GM21825 (cell line): Measurements from ENCODE around the gene ATP4B.

Experiments
- ATAC-seq: cut with Tn5 transposase; IDR thresholded peaks from one replicate; pipeline ENCODE4 v1.9.1; 2021; ENCODE audit warnings: mild to moderate bottlenecking, moderate library complexity; ENCODE audit not compliant: unreplicated experiment

ATP4B gene

DNA sequence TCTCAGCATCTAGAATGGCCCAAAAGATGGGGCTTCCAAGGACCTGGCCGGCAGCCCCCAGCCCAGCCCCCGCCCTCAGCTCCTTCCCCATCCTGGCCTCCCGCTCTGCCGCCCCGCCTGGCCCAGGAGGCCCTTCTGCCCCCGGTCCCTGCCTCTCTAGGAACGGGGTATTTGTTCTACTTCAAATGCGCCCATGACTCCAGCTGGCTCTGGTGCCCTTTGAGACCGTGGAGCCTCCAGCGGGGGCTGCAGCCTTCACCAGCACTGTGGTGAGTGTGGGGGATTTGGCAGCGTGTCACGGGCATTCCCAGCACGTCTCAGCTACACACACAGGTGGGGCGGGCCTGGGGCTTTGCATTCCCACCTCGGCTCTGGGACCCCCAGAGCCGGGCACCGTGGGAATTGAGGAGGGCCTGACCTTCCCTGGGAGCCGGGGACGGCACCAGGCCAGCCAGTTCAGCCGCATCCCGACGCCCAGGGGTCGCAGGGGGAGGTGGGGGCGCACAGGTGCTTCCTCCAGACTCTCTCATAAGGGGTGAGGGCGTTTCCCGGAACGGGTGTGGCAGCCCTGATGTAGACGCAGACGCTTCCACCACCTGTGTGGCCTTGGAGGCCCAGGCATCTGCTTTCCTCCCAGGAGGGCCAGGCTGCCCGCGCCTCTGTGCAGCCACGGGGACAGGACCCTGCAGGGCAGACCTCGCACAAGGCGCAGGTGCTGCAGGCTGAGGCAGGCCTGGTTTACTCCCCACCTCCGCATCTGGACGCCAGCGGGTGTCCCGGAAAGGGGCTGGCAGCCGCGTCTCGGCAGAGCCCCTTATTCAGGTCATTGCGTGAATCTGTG lies 947 bp downstream of the ATP4B start:
- no peak for ATAC-seq

DNA sequence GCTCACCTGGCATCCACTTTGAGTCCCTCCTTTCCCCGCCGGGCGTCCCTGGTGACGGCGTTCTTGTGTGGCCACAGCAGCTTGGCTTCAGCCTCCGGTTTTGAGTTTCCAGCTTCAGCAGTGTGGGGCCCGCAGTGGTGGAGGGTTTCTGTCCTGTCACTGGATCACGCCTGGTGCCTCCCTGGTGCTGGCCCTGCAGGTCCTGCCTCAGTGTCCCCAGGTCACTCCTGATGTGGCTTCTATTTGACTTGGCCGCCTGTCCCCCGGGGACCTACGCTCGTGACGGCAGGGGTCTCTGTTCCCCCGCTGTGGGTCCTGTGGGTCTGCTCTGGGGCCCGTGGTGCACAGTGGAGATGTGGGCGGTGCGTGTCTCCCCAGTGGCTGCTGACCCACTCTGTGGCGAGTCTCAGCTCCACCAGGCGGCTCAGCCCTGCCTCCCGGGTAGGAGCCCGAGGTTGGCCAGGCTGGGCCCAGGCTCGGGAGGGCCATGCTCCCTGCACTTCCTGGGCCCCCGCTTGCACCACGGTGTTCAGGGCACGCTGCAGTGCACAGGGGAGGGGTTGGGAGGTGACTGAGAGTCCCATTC lies 1.9 kb downstream of the ATP4B start:
- ATAC-seq, result no peak

DNA sequence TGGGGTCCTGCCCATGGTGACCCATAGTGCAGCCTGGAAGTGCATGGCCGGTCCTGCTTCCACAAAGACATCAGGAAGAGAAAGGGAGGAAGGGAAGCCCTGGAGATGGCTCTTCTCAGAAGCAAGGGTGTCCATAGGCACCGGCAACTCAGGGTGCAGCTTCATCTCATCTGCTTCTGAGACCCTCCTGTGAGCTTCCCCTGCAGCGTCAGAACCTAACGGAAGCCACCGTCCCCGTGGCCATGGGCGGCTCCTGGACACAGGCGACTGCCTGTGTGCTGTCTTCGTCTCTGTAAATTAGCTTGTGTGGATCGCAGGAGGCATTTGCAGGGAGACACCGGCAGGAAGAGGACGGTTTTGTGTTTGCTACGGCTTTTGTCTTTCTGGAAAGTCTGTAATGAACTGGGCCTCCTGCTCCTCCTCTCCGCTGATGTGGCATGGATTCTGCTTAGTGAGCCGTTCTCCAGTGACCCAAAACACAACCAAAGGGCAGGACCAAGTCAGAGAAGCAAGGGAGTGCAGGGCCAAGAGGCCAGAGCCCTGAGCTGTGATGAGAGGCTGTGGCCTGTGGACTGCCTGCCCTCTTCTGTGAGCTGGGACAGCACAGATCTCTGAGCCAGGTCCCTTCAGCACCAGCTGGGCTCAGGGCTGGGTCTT lies 2.5 kb downstream of the ATP4B start:
- ATAC-seq, result no peak

DNA sequence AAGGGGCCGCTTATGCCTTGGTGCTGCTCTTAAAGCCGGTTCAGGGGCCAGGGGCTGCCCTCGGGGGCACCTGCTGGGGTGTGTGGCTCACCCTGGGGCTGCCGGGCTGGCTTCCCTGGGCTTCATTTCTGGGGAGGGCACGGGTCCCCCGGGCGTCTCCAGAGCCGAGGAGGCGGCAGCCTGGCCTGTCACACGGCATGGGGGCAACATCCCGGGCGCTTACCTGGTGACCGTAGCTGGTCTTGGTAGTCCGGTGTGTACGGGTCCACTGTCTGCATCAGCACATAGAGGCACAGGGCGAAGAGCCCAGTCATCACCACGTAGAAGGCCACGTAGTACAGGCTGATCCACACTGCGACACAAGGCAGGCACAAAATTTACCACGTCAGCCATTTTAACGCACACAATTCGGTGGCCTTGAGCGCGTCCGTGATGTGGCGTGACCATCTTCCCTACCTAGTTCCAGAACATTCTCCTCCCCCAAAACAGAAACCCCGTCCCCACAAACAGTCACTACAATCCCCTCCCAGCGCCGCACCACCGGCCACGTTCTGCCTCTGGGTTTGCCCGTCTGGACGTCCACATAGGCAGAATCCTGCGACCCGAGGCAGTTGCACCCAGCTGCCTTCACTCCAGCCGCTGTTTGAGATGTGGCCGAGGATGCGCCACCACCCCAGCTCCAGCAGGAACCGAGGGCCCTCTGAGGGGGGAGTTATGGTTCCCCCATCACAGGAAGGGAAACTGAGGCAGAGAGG lies 3.2 kb downstream of the ATP4B start:
- ATAC-seq, result no peak

DNA sequence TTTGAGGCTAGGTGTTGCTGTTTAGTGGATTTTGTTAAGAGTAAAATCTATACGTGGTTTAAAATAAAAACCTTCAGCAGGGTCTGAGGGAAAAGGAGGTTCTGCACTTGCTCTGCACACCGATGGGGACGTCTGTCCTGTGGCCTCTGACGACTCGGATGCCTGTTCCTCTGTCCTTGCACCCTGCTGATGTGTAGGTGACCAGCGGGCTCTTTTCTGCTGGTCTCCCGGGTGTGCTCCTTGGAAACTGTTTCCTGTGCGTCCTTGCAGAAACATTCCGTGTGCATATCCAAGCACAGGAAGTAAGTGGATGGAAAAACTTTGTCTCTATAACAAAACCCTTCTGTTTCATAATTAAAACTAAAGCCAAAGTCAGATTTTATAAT lies 3.8 kb downstream of the ATP4B start:
- ATAC-seq, result no peak

DNA sequence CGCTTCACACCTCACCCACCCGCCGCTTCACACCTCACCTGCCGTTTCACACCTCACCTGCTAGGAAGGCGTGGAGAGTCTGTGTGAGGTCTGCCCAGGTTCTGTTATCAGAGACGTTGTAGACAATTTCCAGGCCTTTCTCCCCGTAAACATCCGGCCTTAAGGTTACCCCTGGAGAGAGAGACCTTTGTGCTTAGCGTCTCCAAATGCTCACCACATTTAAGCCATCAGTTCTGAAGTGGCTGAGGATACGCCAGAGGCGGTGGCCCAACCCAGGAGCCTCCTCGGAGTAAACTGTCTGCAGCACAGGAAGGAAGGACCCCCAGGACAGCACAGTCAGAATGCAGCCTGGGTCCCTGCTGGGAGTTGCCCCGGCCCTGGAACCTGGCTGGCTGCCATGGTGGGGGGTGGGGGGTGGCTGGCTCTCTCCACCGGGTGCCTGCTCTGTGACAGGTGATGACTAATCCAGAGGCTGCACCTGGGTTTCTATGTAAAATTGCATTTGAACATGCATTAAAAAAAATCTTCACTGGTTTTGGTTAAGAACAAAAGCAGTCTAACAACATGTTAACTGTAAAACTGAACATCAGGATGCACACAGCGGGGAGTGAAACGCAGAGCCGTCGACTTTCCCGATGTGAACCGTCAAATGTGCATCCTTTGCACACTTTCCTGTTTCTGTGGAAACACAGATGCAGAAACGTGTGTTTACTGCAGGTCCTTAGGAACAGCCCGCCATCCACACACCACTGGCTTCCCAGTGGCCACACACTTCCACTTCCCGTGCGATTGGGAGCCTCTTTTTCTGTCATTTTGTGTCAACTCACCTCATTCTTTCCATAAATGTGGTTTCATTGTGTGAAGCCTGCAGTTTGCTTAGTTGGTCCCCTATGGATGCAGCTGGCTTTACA lies 4.5 kb downstream of the ATP4B start:
- no peak for ATAC-seq

DNA sequence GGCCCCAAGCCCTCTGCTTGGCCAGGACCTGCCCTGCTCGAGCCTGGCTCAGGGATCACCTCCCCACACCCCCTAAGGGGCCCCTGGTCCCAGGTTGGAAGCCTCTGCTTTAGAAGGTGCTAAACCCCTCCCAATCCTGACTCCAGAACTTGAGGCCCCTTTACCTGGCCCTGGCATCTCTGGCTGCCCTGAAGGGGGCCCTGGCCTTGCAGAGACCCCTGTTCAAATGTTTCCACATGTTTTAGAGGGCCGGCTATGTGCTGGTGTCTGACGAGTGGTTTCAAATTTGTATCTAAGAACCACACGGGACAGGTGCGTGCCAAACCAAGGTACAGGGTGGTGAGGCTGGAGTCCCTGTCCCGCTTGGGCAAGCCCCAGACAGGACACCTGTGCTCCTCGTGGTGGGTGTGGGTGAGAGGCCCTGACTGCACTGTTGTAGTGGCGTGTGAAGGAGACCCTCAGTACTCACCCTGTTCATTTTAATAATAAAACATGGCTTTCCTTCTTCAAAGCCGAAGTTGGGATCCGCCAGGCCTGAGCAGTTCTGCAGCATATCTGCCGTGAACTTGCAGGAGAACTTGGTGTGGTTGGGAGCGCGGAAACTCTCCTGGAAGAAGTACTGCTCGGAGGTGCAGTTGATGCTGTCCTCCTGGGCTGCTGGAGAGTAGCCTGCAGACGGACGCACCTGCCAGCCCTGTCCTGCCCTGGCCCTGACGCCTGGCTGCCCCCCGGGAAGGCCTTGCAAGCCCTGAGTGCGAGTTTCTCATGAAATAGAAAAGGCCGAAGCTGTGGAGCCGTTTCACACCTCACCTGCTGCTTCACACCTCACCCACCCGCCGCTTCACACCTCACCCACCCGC lies 5.4 kb downstream of the ATP4B start:
- no peak for ATAC-seq

DNA sequence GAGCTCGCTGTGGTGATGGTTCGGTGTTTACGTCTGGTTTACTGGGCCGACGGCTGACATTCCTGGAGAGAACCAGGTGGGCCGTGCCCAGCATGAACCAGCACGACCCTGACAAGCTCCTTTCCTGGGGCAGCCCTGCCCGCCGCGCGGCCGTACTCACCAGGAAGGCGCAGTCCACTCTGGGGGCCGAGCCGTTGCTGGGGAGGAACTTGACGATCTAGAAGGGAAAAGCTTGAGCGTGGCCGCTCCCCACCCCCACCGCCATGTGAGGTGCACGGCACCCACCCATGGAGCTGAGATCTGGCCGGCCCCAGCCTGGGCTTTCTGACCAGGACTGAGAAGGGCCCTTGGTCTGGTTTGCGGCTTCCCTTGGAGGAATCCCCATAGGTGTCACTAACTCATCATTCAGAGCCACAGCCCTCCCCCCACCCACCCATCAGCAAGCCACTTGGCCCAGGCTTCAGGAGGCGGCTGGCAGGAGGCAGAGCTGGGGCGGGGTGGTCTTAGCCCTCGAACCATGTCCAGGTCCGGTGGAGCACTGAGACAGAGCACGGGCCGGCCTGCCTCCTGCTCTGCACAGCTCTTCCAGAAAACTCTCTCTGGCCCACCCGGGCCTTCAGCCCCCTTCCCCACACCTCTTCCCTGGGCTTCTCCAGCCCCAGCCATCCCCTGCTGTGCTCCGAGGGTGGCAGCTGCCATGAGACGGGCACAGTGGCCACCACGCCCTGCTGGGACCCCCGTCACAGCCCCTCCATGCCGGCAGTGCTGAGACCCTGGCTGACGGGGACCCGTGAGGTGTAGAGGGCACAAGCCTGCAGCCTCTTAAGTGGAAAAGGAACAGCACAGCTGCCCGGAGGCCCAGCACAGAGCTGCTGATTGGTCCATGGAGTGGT lies 6.2 kb downstream of the ATP4B start:
- no peak for ATAC-seq

DNA sequence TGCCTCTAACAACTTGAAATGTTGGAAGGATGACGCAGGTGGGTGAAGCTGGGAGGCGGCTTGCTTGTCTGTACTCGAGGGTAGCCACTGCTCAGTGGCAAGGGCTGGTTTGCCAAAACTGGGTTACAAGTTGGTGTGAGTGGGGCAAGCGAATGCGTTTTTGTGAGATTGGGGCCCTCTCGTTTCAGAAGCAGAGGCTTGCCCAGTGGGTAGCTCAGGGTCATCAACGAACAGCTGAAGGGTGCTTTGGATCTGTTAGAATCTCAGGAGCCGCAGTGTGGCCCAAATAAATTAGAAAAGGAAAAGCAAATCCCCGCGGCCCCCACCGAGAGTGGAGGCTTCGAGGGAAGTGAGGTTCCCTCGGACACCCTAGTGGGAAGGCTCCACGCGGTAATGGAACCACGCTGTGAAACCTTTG lies 7.3 kb downstream of the ATP4B start:
- no peak for ATAC-seq

DNA sequence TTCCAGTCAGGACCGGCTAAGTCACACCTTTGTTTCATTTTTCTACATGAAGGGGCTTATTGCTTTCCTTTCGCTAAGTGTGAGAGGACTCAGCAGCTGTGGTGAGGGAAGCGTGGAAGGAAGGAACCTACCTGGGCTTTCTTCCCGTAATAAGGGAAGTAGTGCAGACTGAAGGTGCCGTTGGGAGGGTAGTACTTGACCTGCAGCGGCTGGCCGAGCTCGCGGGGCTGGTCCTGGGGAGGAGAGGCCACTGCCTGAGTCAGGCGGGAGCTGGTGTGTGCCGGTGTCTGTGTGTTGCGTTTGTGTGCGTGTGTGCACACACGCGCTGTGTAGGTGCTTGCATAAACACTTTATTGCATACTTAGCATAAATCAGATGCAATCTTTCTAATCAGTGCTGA lies 7.7 kb downstream of the ATP4B start:
- no peak for ATAC-seq

DNA sequence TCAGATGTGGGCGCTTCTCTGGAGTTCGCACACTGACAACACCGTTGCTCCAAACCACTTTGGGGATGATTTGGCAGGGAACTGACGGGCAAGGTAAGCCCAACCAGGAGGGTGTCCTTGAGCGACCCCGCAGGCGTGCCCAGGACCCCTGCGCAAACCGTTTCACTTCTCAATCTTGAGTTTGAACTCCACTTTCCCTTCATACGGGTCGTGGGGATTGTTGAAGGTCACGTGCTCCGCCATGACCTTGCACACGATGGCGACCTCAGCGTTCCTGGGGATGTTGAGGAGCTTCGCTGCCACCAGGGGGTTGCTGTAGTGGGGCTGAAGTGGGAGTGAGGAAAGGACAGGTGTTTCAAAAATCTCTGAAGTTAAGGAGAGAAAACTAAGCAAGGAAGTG lies 8.8 kb downstream of the ATP4B start:
- no peak for ATAC-seq

DNA sequence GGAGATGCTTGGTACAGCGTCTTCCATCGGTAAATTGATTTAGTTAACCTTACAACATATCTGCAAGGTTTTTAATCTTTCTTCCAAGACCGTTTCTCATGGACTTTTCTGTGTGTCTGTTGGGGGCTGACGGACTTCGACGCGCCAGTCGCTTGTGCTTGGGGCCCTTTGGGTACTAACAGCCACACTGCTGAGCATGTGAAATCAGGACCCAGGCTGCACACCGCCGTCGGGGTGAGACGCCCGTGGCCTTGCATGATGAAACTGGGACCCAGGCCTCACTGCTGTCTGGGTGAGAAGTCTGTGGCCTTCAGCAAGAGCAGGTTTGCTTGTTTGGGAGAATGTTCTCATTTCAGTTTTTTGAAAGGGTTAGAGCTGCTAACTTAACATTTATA lies 9.8 kb downstream of the ATP4B start:
- no peak for ATAC-seq

DNA sequence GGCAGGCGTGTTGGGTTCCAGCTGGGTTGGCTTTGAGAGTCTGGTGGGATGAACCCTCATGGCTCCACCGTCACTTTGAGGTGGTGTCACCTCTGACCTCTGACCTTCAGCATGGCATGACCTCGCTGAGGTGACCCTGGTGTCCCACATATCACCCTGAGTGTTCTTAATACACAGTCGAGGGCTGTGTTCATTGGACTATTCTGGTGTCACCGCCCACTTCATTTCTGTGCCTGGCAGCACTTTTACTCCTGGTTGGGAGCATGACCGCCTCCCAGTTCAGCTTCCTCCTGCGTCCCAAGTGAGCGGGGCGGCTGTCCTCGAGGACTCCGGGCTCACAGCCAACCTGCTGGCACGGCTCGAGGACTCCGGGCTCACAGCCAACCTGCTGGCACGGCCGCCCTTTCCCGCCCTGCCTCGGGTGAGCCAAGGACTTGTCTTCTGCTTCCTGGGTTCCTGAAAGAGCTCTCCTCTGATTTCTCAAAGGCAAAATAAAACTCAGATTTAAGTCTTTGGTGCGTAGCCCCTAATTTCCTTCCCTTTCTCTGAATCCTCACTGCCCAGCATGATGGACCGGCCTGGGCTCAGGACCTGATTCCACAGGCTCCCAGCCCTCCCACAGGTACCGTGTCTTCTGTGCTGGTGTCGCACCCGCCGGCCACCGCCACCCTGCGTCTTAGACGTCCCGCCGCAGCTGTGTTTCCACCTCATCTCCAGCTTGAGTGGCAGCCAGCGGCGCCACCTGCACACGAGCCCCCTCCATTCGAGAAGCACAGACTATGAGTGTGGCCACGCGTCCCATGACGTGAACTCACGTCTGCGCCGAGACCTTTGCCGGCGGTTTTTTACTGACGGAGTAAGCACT lies 10.4 kb downstream of the ATP4B start:
- no peak for ATAC-seq

DNA sequence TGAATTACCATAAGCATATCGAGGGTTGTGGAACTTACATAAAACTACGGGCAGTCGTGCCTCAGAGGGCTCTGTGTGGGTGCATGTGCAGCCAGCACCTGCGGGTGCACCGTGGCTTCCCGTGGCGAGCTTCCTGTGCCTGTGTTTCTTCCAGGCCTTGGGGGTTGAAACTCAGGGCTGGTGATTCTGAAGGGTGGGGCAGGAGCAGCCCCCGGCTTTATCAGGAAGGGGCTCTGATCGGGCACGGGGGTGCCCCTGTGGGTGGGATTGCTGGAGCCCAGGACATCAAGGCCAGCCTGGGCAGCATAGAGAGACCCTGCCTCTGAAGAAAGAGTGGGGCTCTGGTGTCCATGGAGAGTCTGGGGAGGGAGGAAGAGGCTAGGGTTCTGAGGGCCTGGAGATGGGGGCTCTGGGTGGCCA lies 11.1 kb downstream of the ATP4B start:
- ATAC-seq, result no peak

DNA sequence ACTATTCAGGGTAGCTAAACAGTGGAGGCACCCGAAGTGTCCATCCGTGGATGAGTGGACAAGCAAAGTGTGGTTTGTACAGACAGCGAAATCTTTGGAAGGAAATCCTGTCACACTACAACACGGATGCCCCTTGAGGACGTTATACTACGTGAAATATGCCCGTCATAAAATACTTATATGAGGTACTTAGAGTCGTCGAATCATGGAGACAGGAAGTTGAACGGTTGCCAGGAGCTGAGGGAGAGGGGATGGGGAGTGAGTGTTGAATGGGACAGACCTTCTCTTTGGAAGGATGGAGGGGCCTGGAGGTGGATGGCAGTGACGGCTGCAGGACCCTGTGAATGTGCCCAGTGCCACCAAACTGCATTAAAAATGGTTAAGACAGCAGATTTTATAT lies 11.6 kb downstream of the ATP4B start:
- no peak for ATAC-seq

DNA sequence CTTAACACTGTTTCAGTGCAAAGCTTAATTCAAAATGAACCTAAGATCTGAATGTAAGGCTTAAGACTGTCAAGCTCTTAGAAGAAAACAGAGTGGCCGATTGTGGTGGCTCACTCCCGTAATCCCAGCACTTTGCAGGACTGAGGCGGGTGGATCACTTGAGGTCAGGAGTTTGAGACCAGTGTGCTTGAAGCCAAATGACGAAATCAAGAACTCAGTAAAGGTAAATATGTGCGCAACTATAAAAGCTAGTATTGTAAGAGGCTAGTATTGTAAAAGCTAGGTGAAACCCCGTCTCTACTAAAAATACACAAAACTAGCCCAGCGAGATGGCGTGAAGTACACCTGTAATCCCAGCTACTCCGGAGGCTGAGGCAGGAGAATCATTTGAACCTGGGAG lies 12.7 kb downstream of the ATP4B start:
- ATAC-seq, result no peak

DNA sequence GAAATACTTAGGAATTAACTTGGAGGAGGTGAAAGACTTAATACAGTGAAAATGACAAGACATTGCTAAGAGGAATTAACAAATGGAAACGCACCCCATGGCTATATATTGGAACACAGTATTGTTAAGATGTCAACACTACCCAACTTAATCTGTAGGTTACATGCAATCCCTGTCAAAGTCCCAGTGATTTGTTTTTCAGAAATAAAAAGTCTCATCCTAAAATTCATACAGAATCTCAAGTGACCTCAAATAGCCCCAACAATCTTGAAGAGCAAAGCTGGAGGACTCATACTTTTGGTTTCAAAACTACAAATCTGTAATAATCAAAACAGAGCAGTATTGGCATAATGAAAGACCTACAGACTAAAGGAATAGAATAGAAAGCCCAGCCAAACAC lies 13.2 kb downstream of the ATP4B start:
- no peak for ATAC-seq

DNA sequence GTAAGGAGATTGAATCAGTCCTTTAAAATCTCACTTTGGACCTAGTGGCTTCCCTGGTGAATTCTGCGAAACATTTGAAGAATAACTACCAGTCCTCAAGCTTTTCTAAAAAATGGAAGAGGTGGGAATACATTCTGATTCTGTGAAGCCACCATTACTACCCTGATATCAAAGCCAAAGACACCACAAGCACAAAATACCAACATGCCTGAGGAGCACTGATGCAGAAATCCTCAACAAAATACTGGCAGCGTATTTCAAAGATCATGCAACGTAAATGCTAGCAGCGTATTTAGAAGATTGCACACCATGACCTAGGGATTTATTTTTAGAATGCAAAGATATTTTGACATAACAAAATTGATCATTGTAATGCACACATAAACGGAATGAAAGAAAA lies 14.4 kb downstream of the ATP4B start:
- no peak for ATAC-seq
